ENCODE measurements around the gene FGF8. TPM values are rescaled to one million over a fixed set of nuclear protein-coding genes. Genes with fewer than 3 reads are reported as not detected.

The FGF8 gene
- total RNA-seq, 1 donor = not detected

DNA sequence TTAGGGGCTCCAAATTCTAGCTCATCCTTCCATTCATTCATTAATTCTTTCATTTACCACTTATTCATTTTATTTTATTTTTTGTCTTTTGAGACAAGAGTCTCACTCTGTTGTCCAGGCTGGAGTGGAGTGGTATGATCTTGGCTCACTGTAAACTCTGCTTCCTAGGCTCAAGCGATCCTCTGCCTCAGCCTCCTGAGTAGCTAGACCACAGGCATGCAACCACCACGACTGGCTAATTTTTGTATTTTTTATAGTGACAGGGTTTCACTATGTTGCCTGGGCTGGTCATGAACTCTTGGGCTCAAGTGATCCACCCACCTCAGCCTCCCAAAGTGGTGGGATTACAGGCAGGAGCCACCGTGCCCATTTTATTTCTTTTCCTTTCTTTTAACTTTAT is 31.6 kb downstream of the FGF8 start:
- Histone ChIP-seq H3K27me3 (ENCODE audit: insufficient read depth, low read length) (peaks cover 3% of the 10 kb centered on the region), H2AFZ (ENCODE audit: low read length) (no peak overlapping the region), H3K79me2 (ENCODE audit: insufficient read depth, low read length) (no peaks in the 10 kb centered on the region), H3K36me3 (ENCODE audit: insufficient read depth, low read length) (no peaks in the 10 kb centered on the region), H4K20me1 (ENCODE audit: insufficient read depth, low read length) (no peaks in the 10 kb centered on the region), H3K4me2 (ENCODE audit: insufficient read depth, low read length) (no peak overlapping the region), H3K4me1 (ENCODE audit: insufficient read depth, low read length) (no peaks in the 10 kb centered on the region), H3K27ac (ENCODE audit: low read depth, low read length) (no peak overlapping the region), H3K4me3 (ENCODE audit: insufficient read depth, low read length) (no peak overlapping the region), H3K9me3 (ENCODE audit: low read depth, low read length) (no peaks in the 10 kb centered on the region)
- TF ChIP-seq, protein P1, sequence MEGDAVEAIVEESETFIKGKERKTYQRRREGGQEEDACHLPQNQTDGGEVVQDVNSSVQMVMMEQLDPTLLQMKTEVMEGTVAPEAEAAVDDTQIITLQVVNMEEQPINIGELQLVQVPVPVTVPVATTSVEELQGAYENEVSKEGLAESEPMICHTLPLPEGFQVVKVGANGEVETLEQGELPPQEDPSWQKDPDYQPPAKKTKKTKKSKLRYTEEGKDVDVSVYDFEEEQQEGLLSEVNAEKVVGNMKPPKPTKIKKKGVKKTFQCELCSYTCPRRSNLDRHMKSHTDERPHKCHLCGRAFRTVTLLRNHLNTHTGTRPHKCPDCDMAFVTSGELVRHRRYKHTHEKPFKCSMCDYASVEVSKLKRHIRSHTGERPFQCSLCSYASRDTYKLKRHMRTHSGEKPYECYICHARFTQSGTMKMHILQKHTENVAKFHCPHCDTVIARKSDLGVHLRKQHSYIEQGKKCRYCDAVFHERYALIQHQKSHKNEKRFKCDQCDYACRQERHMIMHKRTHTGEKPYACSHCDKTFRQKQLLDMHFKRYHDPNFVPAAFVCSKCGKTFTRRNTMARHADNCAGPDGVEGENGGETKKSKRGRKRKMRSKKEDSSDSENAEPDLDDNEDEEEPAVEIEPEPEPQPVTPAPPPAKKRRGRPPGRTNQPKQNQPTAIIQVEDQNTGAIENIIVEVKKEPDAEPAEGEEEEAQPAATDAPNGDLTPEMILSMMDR (IDR thresholded peaks at IDR 0.05; ENCODE audit: extremely low read depth, low read depth, low read length) = no peak
- no peak for DNase-seq (ENCODE audit: insufficient read length, low spot score, missing footprints)

DNA sequence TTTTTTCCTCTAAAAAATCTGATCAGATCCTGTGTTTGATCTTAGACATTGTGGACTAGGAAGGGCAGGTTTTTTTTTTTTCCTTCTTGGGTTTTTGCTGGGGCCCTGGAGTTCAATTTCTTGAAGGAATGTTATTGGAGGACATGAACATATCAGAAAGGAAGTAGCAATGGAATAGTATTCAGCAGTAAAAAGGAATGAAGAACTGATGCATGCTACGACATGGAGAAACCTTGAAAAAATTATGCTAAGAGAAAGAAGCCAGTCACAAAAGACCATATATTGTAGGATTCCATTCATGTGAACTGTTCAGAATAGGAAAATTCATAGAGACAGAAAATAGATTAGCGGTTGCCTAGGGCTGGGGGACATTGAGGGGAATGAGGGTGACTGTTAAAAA is 34.0 kb downstream of the FGF8 start:
- Histone ChIP-seq H3K4me3 (ENCODE audit: insufficient read depth, low read length) (no peak overlapping the region), H4K20me1 (ENCODE audit: insufficient read depth, low read length) (no peaks in the 10 kb centered on the region), H3K9me3 (ENCODE audit: low read depth, low read length) (no peaks in the 10 kb centered on the region), H3K4me2 (ENCODE audit: insufficient read depth, low read length) (no peak overlapping the region), H3K27me3 (ENCODE audit: insufficient read depth, low read length) (peaks cover 3% of the 10 kb centered on the region), H2AFZ (ENCODE audit: low read length) (no peak overlapping the region), H3K79me2 (ENCODE audit: insufficient read depth, low read length) (no peaks in the 10 kb centered on the region), H3K36me3 (ENCODE audit: insufficient read depth, low read length) (no peaks in the 10 kb centered on the region), H3K4me1 (ENCODE audit: insufficient read depth, low read length) (no peaks in the 10 kb centered on the region), H3K27ac (ENCODE audit: low read depth, low read length) (no peak overlapping the region)
- TF ChIP-seq, protein P1 (IDR thresholded peaks at IDR 0.05; ENCODE audit: extremely low read depth, low read depth, low read length) = no peak
- no peak for DNase-seq (ENCODE audit: insufficient read length, low spot score, missing footprints)

DNA sequence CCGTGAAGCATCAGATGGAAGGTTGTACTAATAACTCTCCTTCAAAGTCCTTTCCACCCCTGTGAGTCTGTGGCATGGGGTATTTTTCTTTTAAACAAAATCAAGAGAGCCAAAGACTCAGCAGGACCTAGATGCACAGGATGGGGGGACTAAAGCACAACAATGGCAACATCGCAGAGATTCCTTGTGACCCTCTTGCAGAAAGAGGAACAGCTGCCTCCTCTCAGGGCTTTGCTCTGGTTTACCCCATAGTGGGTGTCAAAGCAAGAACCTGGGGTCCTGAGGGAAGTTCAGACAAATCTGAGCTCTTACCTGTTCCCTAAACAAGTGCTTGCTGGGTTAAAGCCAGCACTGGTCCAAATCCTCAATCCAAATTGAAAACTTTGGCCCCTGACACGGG is 39.2 kb downstream of the FGF8 start:
- Histone ChIP-seq H4K20me1 (ENCODE audit: insufficient read depth, low read length) (no peaks in the 10 kb centered on the region), H3K9me3 (ENCODE audit: low read depth, low read length) (no peaks in the 10 kb centered on the region), H3K79me2 (ENCODE audit: insufficient read depth, low read length) (no peaks in the 10 kb centered on the region), H3K36me3 (ENCODE audit: insufficient read depth, low read length) (no peaks in the 10 kb centered on the region), H3K4me3 (ENCODE audit: insufficient read depth, low read length) (no peak overlapping the region), H3K4me2 (ENCODE audit: insufficient read depth, low read length) (no peak overlapping the region), H3K27ac (ENCODE audit: low read depth, low read length) (no peak overlapping the region), H3K4me1 (ENCODE audit: insufficient read depth, low read length) (no peaks in the 10 kb centered on the region), H3K27me3 (ENCODE audit: insufficient read depth, low read length) (peaks cover 18% of the 10 kb centered on the region), H2AFZ (ENCODE audit: low read length) (no peak overlapping the region)
- TF ChIP-seq, protein P1 (IDR thresholded peaks at IDR 0.05; ENCODE audit: extremely low read depth, low read depth, low read length) = no peak
- DNase-seq (ENCODE audit: insufficient read length, low spot score, missing footprints) = no peak

DNA sequence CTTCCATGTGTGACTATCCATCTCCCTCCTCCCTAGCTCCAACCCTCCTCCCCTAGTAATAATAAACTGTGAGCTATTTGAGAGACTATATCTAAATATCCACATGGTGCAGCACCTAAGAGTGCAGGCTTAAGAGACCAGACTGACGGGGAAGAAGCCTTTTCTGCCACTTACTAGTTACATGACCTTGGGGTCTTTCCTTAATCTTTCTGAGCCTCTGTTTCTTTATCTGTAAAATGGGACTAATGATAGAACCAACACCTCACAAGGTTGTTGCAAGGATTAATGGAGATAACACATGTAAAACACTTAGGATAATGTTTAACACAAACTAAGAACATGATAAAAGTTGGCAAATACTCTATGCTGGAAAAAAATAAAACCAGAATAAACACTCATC is 43.8 kb downstream of the FGF8 start:
- Histone ChIP-seq H3K36me3 (ENCODE audit: insufficient read depth, low read length) (no peaks in the 10 kb centered on the region), H3K79me2 (ENCODE audit: insufficient read depth, low read length) (no peaks in the 10 kb centered on the region), H3K4me1 (ENCODE audit: insufficient read depth, low read length) (no peaks in the 10 kb centered on the region), H2AFZ (ENCODE audit: low read length) (no peak overlapping the region), H4K20me1 (ENCODE audit: insufficient read depth, low read length) (no peaks in the 10 kb centered on the region), H3K27ac (ENCODE audit: low read depth, low read length) (no peak overlapping the region), H3K9me3 (ENCODE audit: low read depth, low read length) (no peaks in the 10 kb centered on the region), H3K4me2 (ENCODE audit: insufficient read depth, low read length) (no peak overlapping the region), H3K27me3 (ENCODE audit: insufficient read depth, low read length) (peaks cover 19% of the 10 kb centered on the region), H3K4me3 (ENCODE audit: insufficient read depth, low read length) (no peak overlapping the region)
- TF ChIP-seq, protein P1 (IDR thresholded peaks at IDR 0.05; ENCODE audit: extremely low read depth, low read depth, low read length) = no peak
- no peak for DNase-seq (ENCODE audit: insufficient read length, low spot score, missing footprints)
